Thyroid gland (tissue), 4 donors: Measurements from ENCODE around the gene SORCS2.

ENCODE experiments used
- POLR2A ChIP-seq, 2 donors: fragments of 450-650 bp; IDR thresholded peaks; one replicate each; pipeline ENCODE4 v1.6.1; 2017; ENCODE audit warnings: antibody characterized with exemption in 2 of 2, mild to moderate bottlenecking in 2 of 2, moderate library complexity in 1 of 2
- TF ChIP-seq, protein P1 (sequence below), 6 experiments: fragments of 200-600 bp in 3 of 6; fragments of 450-650 bp in 3 of 6; sonication (generic) in 3 of 6; IDR thresholded peaks; one replicate each; pipeline ENCODE4 v1.5.1; 2016 to 2019; ENCODE audit warnings: antibody characterized with exemption in 6 of 6, mild to moderate bottlenecking in 2 of 6, inconsistent platforms in 1 of 6, moderate library complexity in 1 of 6

DNA sequence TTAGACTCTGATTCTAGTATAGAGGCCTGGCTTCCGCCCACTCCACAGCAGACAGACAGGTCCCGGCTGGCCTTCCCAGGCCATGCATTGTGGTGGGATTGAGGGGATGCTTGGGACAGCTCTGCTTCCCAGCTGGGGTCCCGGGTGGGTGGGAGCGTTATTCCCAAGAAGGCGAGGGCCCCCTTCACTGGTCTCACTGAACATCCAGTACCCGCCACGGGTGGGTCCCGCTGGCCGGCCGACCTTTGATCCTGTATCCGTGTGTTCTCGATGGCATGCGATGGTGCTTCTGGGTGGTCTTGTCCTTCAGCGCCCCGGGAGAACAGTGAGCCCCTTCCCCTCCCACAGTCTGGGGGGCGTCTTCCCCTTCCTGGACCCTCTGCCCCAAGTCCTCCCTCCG lies 515.9 kb downstream of the SORCS2 start:
- TF ChIP-seq, protein P1, sequence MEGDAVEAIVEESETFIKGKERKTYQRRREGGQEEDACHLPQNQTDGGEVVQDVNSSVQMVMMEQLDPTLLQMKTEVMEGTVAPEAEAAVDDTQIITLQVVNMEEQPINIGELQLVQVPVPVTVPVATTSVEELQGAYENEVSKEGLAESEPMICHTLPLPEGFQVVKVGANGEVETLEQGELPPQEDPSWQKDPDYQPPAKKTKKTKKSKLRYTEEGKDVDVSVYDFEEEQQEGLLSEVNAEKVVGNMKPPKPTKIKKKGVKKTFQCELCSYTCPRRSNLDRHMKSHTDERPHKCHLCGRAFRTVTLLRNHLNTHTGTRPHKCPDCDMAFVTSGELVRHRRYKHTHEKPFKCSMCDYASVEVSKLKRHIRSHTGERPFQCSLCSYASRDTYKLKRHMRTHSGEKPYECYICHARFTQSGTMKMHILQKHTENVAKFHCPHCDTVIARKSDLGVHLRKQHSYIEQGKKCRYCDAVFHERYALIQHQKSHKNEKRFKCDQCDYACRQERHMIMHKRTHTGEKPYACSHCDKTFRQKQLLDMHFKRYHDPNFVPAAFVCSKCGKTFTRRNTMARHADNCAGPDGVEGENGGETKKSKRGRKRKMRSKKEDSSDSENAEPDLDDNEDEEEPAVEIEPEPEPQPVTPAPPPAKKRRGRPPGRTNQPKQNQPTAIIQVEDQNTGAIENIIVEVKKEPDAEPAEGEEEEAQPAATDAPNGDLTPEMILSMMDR (IDR thresholded peaks at IDR 0.05), result no peak
- TF ChIP-seq POLR2A (IDR thresholded peaks at IDR 0.05), result no peak
